IPS-20b (cell line): Measurements from ENCODE around the gene RNFT2.

ENCODE experiments used
- H3K27ac ChIP-seq: one replicate; pipeline ENCODE4 v1.5.1; 2013; ENCODE audit warnings: low read length
- H3K27me3 ChIP-seq: 2 replicates; pipeline ENCODE4 v1.6.1; 2013; ENCODE audit warnings: mild to moderate bottlenecking, low read length, inconsistent platforms; ENCODE audit not compliant: insufficient read depth
- H3K36me3 ChIP-seq: 2 replicates; pipeline ENCODE4 v1.6.1; 2013; ENCODE audit warnings: low read depth, mild to moderate bottlenecking, inconsistent platforms, low read length, moderate library complexity; ENCODE audit not compliant: insufficient read depth
- H3K4me1 ChIP-seq: 2 replicates; pipeline ENCODE4 v1.6.1; 2013; ENCODE audit warnings: mild to moderate bottlenecking, control low read depth, inconsistent platforms, low read length, moderate library complexity; ENCODE audit not compliant: insufficient read depth
- H3K4me3 ChIP-seq: 2 replicates; pipeline ENCODE4 v1.5.1; 2013; ENCODE audit warnings: mild to moderate bottlenecking, low read length, inconsistent platforms
- H3K9ac ChIP-seq: 2 replicates; pipeline ENCODE4 v1.6.1; 2013; ENCODE audit warnings: low read depth, mild to moderate bottlenecking, inconsistent platforms, low read length, moderate library complexity
- H3K9me3 ChIP-seq: 2 replicates; pipeline ENCODE4 v1.6.1; 2013; ENCODE audit warnings: mild to moderate bottlenecking, low read depth, low read length, inconsistent platforms; ENCODE audit not compliant: insufficient read depth

Gene RNFT2

GRCh38 chr12:116882742-116883141 lies 144.6 kb downstream of the RNFT2 start:
- H3K4me3 ChIP-seq, result peak overlapping the region; percentile 84; the same call in 1 of the 2 replicates
- H3K27ac ChIP-seq, result no peak overlapping the region
- H3K9ac ChIP-seq, result no peak overlapping the region
- no peaks in the 10 kb centered on the region; the same call in 1 of the 2 replicates for H3K9me3 ChIP-seq
- peaks cover 10% of the 10 kb centered on the region for H3K4me1 ChIP-seq
- H3K36me3 ChIP-seq, result no peaks in the 10 kb centered on the region
- peaks cover 78% of the 10 kb centered on the region for H3K27me3 ChIP-seq

GRCh38 chr12:116884871-116885270 lies 146.8 kb downstream of the RNFT2 start:
- no peak overlapping the region for H3K27ac ChIP-seq
- no peaks in the 10 kb centered on the region for H3K36me3 ChIP-seq
- H3K9ac ChIP-seq, result no peak overlapping the region
- H3K27me3 ChIP-seq, result peaks cover 57% of the 10 kb centered on the region
- H3K4me1 ChIP-seq, result peaks cover 10% of the 10 kb centered on the region
- H3K4me3 ChIP-seq, result no peak overlapping the region
- H3K9me3 ChIP-seq, result no peaks in the 10 kb centered on the region; the same call in 1 of the 2 replicates

- H3K27me3 ChIP-seq, result peaks cover 51% of the 10 kb centered on the region
- H3K36me3 ChIP-seq, result no peaks in the 10 kb centered on the region
- no peak overlapping the region for H3K4me3 ChIP-seq
- H3K9me3 ChIP-seq, result no peaks in the 10 kb centered on the region; the same call in 1 of the 2 replicates
- H3K4me1 ChIP-seq, result peaks cover 9% of the 10 kb centered on the region
- no peak overlapping the region for H3K9ac ChIP-seq
- no peak overlapping the region for H3K27ac ChIP-seq
Measured at GRCh38 chr12:116885491-116885890, 147.4 kb downstream of the RNFT2 start.

- no peak overlapping the region for H3K9ac ChIP-seq
- no peak overlapping the region for H3K4me3 ChIP-seq
- H3K4me1 ChIP-seq, result peaks cover 5% of the 10 kb centered on the region
- no peak overlapping the region for H3K27ac ChIP-seq
- peaks cover 35% of the 10 kb centered on the region for H3K27me3 ChIP-seq
- H3K36me3 ChIP-seq, result no peaks in the 10 kb centered on the region
- H3K9me3 ChIP-seq, result no peaks in the 10 kb centered on the region
Measured at GRCh38 chr12:116887244-116887643, 149.1 kb downstream of the RNFT2 start.

- no peaks in the 10 kb centered on the region for H3K36me3 ChIP-seq
- no peak overlapping the region for H3K9ac ChIP-seq
- H3K4me1 ChIP-seq, result no peaks in the 10 kb centered on the region
- H3K9me3 ChIP-seq, result no peaks in the 10 kb centered on the region
- H3K27me3 ChIP-seq, result peaks cover 28% of the 10 kb centered on the region
- H3K4me3 ChIP-seq, result no peak overlapping the region
- H3K27ac ChIP-seq, result no peak overlapping the region
Measured at GRCh38 chr12:116887897-116888296, 149.8 kb downstream of the RNFT2 start.

- Histone ChIP-seq H3K27me3 (peaks cover 4% of the 10 kb centered on the region; the same call in 1 of the 2 replicates), H3K27ac (no peak overlapping the region), H3K4me3 (no peak overlapping the region)
Measured at GRCh38 chr12:116890330-116890729, 152.2 kb downstream of the RNFT2 start.

GRCh38 chr12:116891019-116891418 lies 152.9 kb downstream of the RNFT2 start:
- H3K4me1 ChIP-seq, result no peaks in the 10 kb centered on the region
- no peaks in the 10 kb centered on the region for H3K36me3 ChIP-seq
- H3K27ac ChIP-seq, result no peak overlapping the region
- H3K4me3 ChIP-seq, result no peak overlapping the region
- H3K9me3 ChIP-seq, result no peaks in the 10 kb centered on the region
- no peaks in the 10 kb centered on the region; the same call in 1 of the 2 replicates for H3K27me3 ChIP-seq
- no peak overlapping the region for H3K9ac ChIP-seq

More at GRCh38 chr12:116890330-116890729, 152.2 kb downstream of the RNFT2 start:
- Histone ChIP-seq H3K36me3 (no peaks in the 10 kb centered on the region), H3K4me1 (no peaks in the 10 kb centered on the region), H3K9ac (no peak overlapping the region), H3K9me3 (no peaks in the 10 kb centered on the region)

- H3K4me1 ChIP-seq, result no peaks in the 10 kb centered on the region
- H3K27ac ChIP-seq, result no peak overlapping the region
- no peaks in the 10 kb centered on the region for H3K9me3 ChIP-seq
- H3K4me3 ChIP-seq, result no peak overlapping the region
- H3K36me3 ChIP-seq, result no peaks in the 10 kb centered on the region
- 0 out of 2 replicates have a peak, but pooled peaks cover 3% of the 10 kb centered on the region for H3K27me3 ChIP-seq
- no peak overlapping the region for H3K9ac ChIP-seq
Measured at GRCh38 chr12:116892349-116893140, 154.4 kb downstream of the RNFT2 start.

- Histone ChIP-seq H3K27me3 (peaks cover 15% of the 10 kb centered on the region; the same call in 1 of the 2 replicates), H3K9ac (no peak overlapping the region), H3K27ac (no peak overlapping the region), H3K9me3 (no peaks in the 10 kb centered on the region), H3K36me3 (no peaks in the 10 kb centered on the region), H3K4me3 (no peak overlapping the region), H3K4me1 (no peaks in the 10 kb centered on the region)
Measured at GRCh38 chr12:116894913-116895312, 156.8 kb downstream of the RNFT2 start.

- peaks cover 15% of the 10 kb centered on the region; the same call in 1 of the 2 replicates for H3K27me3 ChIP-seq
Measured at GRCh38 chr12:116896411-116896924, 158.4 kb downstream of the RNFT2 start.

GRCh38 chr12:116897476-116897875 lies 159.4 kb downstream of the RNFT2 start:
- H3K27me3 ChIP-seq, result peaks cover 15% of the 10 kb centered on the region; the same call in 1 of the 2 replicates
- no peaks in the 10 kb centered on the region for H3K9me3 ChIP-seq
- no peak overlapping the region for H3K4me3 ChIP-seq

More at GRCh38 chr12:116896411-116896924, 158.4 kb downstream of the RNFT2 start:
- no peak overlapping the region for H3K9ac ChIP-seq
- H3K36me3 ChIP-seq, result no peaks in the 10 kb centered on the region
- H3K27ac ChIP-seq, result no peak overlapping the region
- H3K4me3 ChIP-seq, result no peak overlapping the region
- no peaks in the 10 kb centered on the region for H3K9me3 ChIP-seq
- H3K4me1 ChIP-seq, result no peaks in the 10 kb centered on the region

GRCh38 chr12:116898669-116899068 lies 160.6 kb downstream of the RNFT2 start:
- H3K36me3 ChIP-seq, result no peaks in the 10 kb centered on the region
- H3K27me3 ChIP-seq, result peaks cover 15% of the 10 kb centered on the region; the same call in 1 of the 2 replicates
- no peaks in the 10 kb centered on the region for H3K9me3 ChIP-seq
- H3K9ac ChIP-seq, result no peak overlapping the region
- no peaks in the 10 kb centered on the region for H3K4me1 ChIP-seq
- H3K27ac ChIP-seq, result no peak overlapping the region
- H3K4me3 ChIP-seq, result no peak overlapping the region

More at GRCh38 chr12:116897476-116897875, 159.4 kb downstream of the RNFT2 start:
- Histone ChIP-seq H3K9ac (no peak overlapping the region), H3K36me3 (no peaks in the 10 kb centered on the region), H3K4me1 (no peaks in the 10 kb centered on the region), H3K27ac (no peak overlapping the region)
